Thoracic aorta (tissue), 2 donors: ENCODE results near the gene FAM186B. TPM values are rescaled to one million over a fixed set of nuclear protein-coding genes. Genes with fewer than 3 reads are reported as not detected.

Experiments used
- ATAC-seq: fragments of 150-250 bp; one replicate; pipeline ENCODE4 v1.8.0; 2017; ENCODE audit warnings: low read depth; ENCODE audit not compliant: insufficient number of reproducible peaks, low FRiP score
- DNase-seq: peaks from one replicate; pipeline ENCODE4 v3.0.0-alpha.2; 2020; ENCODE audit warnings: low spot score
- H3K27ac ChIP-seq, 2 donors: fragments of 200-600 bp; sonication (generic); 1 replicate in 1 of 2; 2 replicates in 1 of 2; pipeline ENCODE4 v1.5.1; 2016; ENCODE audit warnings: mild to moderate bottlenecking in 2 of 2, moderate library complexity in 2 of 2
- H3K27me3 ChIP-seq: fragments of 200-600 bp; sonication (generic); replicated peaks from 2 replicates; pipeline ENCODE4 v1.6.0; 2016; ENCODE audit warnings: mild to moderate bottlenecking; ENCODE audit not compliant: insufficient read depth
- H3K36me3 ChIP-seq: fragments of 200-600 bp; sonication (generic); one replicate; pipeline ENCODE4 v1.5.1; 2016
- H3K4me1 ChIP-seq, 2 donors: fragments of 200-600 bp; sonication (generic); 1 replicate in 1 of 2; 2 replicates in 1 of 2; pipeline versions ENCODE4 v1.5.1 to v1.6.0; 2016; ENCODE audit warnings: low read depth in 2 of 2, mild to moderate bottlenecking in 1 of 2; ENCODE audit not compliant: control insufficient read depth in 1 of 2
- H3K4me3 ChIP-seq: fragments of 200-600 bp; sonication (generic); 2 replicates; pipeline ENCODE4 v1.5.1; 2016; ENCODE audit warnings: mild to moderate bottlenecking
- H3K9me3 ChIP-seq: fragments of 200-600 bp; sonication (generic); 2 replicates; pipeline ENCODE4 v1.5.1; 2016
- total RNA-seq, 2 donors: library from RNA; depleted of rRNA; stranded (reverse); fragments of >200 nt; gene quantifications; one replicate each; pipeline versions ENCODE4 v1.1.0 to v1.2.3, GENCODE V29; 2016
- TF ChIP-seq, protein P1 (sequence below): fragments of 200-600 bp; sonication (generic); IDR thresholded peaks from one replicate; pipeline ENCODE4 v1.5.1; 2019; ENCODE audit warnings: antibody characterized with exemption

FAM186B gene
- total RNA-seq, 2 donors from 2014 or later: 0.42 to 0.54 TPM

- H3K27ac ChIP-seq: no peak overlapping the region
- H3K4me3 ChIP-seq: no peak overlapping the region
- H3K9me3 ChIP-seq: no peaks in the 10 kb centered on the region
- H3K36me3 ChIP-seq: no peaks in the 10 kb centered on the region
- peaks cover 0 to 3% of the 10 kb centered on the region in 2 donors for H3K4me1 ChIP-seq
- no peak for ATAC-seq
- no peaks in the 10 kb centered on the region for H3K27me3 ChIP-seq
- TF ChIP-seq, protein P1, sequence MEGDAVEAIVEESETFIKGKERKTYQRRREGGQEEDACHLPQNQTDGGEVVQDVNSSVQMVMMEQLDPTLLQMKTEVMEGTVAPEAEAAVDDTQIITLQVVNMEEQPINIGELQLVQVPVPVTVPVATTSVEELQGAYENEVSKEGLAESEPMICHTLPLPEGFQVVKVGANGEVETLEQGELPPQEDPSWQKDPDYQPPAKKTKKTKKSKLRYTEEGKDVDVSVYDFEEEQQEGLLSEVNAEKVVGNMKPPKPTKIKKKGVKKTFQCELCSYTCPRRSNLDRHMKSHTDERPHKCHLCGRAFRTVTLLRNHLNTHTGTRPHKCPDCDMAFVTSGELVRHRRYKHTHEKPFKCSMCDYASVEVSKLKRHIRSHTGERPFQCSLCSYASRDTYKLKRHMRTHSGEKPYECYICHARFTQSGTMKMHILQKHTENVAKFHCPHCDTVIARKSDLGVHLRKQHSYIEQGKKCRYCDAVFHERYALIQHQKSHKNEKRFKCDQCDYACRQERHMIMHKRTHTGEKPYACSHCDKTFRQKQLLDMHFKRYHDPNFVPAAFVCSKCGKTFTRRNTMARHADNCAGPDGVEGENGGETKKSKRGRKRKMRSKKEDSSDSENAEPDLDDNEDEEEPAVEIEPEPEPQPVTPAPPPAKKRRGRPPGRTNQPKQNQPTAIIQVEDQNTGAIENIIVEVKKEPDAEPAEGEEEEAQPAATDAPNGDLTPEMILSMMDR: no peak
- no peak for DNase-seq
Observed at GRCh38 chr12:49582850-49583249, 22.6 kb downstream of the FAM186B start.

GRCh38 chr12:49582201-49582600 lies 23.2 kb downstream of the FAM186B start:
- Histone ChIP-seq H3K9me3 (no peaks in the 10 kb centered on the region), H3K4me3 (no peak overlapping the region), H3K27ac (no peak overlapping the region), H3K36me3 (no peaks in the 10 kb centered on the region), H3K4me1 (peaks cover 0 to 3% of the 10 kb centered on the region in 2 donors), H3K27me3 (no peaks in the 10 kb centered on the region)
- no peak for DNase-seq
- ATAC-seq: no peak
- TF ChIP-seq, protein P1: no peak

DNA sequence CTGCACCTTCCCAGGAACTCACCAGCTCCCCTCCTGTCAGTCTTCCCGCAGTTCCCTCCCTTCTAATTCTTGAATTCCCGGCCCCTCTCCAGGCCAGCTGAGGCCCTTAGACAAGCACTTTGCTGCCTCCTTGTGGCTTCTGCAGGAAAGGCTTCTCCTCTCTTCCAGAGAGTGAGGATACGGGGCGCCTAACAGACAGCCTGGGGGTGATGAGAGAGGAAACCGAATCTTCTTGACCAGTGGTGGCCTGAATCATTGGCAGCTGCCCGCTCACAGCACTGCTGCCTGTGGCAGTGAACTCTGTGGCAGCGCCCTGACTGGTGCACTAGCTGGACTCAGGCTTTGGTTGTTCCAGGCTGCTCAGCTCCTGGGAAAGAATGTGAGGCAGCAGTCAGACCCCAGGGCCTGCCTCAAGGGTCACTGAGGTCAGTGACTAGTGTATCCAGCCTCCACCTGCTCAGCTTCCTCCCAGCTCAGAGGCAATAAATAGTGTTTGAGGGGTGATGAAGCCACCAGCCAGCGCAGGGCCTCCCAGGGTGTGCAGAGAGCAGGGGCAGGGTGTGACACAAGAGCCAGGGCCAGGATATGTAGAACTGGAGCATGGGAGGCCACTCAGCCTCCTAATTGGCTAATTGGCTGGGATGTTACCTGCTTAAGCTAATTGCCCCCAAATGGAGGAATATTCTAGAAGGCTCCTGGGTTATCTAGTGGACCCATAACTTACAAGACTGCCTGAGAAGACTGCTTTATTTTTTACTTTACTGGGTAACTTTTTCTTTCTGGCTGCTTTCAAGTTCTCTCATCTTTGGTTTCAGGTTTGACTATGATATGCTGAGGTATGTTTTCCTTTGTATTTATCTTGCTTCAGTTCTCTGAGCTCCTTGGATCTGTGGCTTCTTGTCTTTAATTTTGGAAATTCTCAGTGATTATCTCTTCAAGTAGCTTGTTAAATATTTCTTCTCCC lies 24.6 kb downstream of the FAM186B start:
- no peak overlapping the region for H3K27ac ChIP-seq
- TF ChIP-seq, protein P1: peak; percentile 60
- H3K4me1 ChIP-seq: peaks cover 0 to 3% of the 10 kb centered on the region in 2 donors
- no peak for DNase-seq
- no peaks in the 10 kb centered on the region for H3K27me3 ChIP-seq
- H3K9me3 ChIP-seq: no peaks in the 10 kb centered on the region
- ATAC-seq: no peak
- H3K36me3 ChIP-seq: no peaks in the 10 kb centered on the region
- H3K4me3 ChIP-seq: no peak overlapping the region

GRCh38 chr12:49578471-49579112 lies 26.8 kb downstream of the FAM186B start:
- H3K36me3 ChIP-seq: no peaks in the 10 kb centered on the region
- peaks cover 0 to 3% of the 10 kb centered on the region in 2 donors for H3K4me1 ChIP-seq
- ATAC-seq (no peak), DNase-seq (no peak)
- no peaks in the 10 kb centered on the region for H3K9me3 ChIP-seq
- H3K4me3 ChIP-seq: no peak overlapping the region
- TF ChIP-seq, protein P1: no peak
- H3K27me3 ChIP-seq: no peaks in the 10 kb centered on the region
- no peak overlapping the region for H3K27ac ChIP-seq

DNA sequence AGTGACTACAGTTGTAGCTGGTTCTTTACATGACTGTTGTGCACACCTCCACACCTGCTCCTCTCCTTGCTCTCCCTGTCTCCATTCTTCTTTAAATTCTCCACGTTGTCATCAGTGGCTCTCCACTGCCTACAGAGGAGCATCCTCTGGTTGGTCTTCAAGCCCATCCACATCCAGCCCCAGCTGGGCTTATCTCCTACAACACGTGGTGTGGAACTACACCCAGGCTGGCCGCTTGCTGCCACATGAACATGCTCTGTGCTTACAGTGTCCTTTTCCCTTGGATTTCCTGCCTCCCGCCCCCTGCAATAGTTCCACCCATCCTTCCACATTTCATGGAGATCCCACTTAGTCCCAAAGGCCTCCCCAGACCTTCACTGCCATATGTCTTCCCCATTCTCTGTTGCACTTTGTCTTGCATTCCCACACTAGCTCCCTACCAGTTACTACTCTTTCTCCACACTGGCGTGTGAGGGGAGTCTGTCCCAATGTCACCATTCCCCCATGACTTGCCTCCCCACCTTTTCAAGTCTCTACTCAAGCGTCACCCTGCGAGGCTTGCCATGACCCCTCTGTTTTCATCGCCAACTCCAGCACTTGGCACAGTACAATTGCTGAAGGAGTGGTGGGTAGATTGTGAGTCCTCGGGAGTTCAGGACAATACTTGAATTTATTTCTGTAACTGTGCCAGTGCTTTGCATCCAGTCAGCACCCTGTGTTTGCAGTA lies 27.7 kb downstream of the FAM186B start:
- H3K4me3 ChIP-seq: no peak overlapping the region
- TF ChIP-seq, protein P1: no peak
- no peaks in the 10 kb centered on the region for H3K9me3 ChIP-seq
- ATAC-seq (no peak), DNase-seq (no peak)
- no peaks in the 10 kb centered on the region for H3K27me3 ChIP-seq
- peaks cover 0 to 1% of the 10 kb centered on the region in 2 donors for H3K4me1 ChIP-seq
- H3K27ac ChIP-seq: no peak overlapping the region
- no peaks in the 10 kb centered on the region for H3K36me3 ChIP-seq
